ENCODE results near the gene SCN1A.

GRCh38 chr2:166157578-166157977 is 29.8 kb upstream of the SCN1A start:
- TF ChIP-seq CTCF (IDR thresholded peaks at IDR 0.05) (no peak), POLR2A (IDR thresholded peaks at IDR 0.05) (no peak)

Data from testis (tissue), 2 donors.